H1 (cell line): ENCODE results near the gene ETS1. TPM values are rescaled to one million over a fixed set of nuclear protein-coding genes. Genes with fewer than 3 reads are reported as not detected.

Source experiments
- CTCF ChIA-PET: fragments of 300-600 bp; sonication (Branson Sonifier 250); formaldehyde crosslinking; loops from one replicate; lab custom pipeline; 2021; ENCODE audit not compliant: partially characterized antibody; lab: Charles Lee
- POLR2A ChIA-PET: fragments of 300-600 bp; sonication (Branson Sonifier 250); formaldehyde crosslinking; loops from one replicate; lab custom pipeline; 2021; ENCODE audit warnings: inconsistent platforms; ENCODE audit not compliant: partially characterized antibody; lab: Charles Lee
- DNase-seq, 2 experiments: peaks; one replicate each; pipeline versions ENCODE4 v3.0.0 to v3.0.0-alpha.2; 2010 to 2022; ENCODE audit warnings: low spot score in 2 of 2, low read depth in 1 of 2, mixed read lengths in 1 of 2
- FAIRE-seq: peaks from 2 replicates; lab custom pipeline; 2011; peaks lifted over from hg19 to GRCh38; lab: Jason Lieb, UNC
- H2AFZ ChIP-seq: 2 replicates; pipeline ENCODE4 v1.8.1; 2012; ENCODE audit warnings: low read length, inconsistent platforms
- H2AK5ac ChIP-seq: 2 replicates; pipeline ENCODE4 v1.6.1; 2013; ENCODE audit warnings: low read depth, low read length
- H2BK120ac ChIP-seq: replicated peaks from 2 replicates; pipeline ENCODE3; 2013; ENCODE audit warnings: low read depth, low read length, inconsistent platforms
- H2BK12ac ChIP-seq: 2 replicates; pipeline ENCODE4 v1.6.1; 2013; ENCODE audit warnings: low read depth, low read length
- H2BK15ac ChIP-seq: 2 replicates; pipeline ENCODE4 v1.6.1; 2013; ENCODE audit warnings: low read length
- H2BK20ac ChIP-seq: 2 replicates; pipeline ENCODE4 v1.6.1; 2013; ENCODE audit warnings: low read length
- H2BK5ac ChIP-seq: 2 replicates; pipeline ENCODE4 v1.6.1; 2013; ENCODE audit warnings: low read depth, low read length
- H3K14ac ChIP-seq: 2 replicates; pipeline ENCODE4 v1.6.1; 2013; ENCODE audit warnings: inconsistent platforms; ENCODE audit not compliant: insufficient read length
- H3K18ac ChIP-seq: 2 replicates; pipeline ENCODE4 v1.6.1; 2013; ENCODE audit warnings: low read length; ENCODE audit errors: extremely low read depth
- H3K23ac ChIP-seq: 2 replicates; pipeline ENCODE4 v1.6.1; 2013; ENCODE audit warnings: inconsistent platforms; ENCODE audit not compliant: insufficient read length
- H3K23me2 ChIP-seq: 2 replicates; pipeline ENCODE4 v1.6.1; 2013; ENCODE audit warnings: low read depth, low read length
- H3K27ac ChIP-seq: 2 replicates; pipeline ENCODE4 v1.6.1; 2011; ENCODE audit warnings: low read depth, low read length, inconsistent platforms
- H3K27me3 ChIP-seq, 4 experiments: replicated peaks in 1 of 4; 1 replicate in 1 of 4; 2 replicates in 3 of 4; pipeline versions ENCODE4 v1.6.1 to v1.8.1; 2011 to 2013; ENCODE audit warnings: low read length in 3 of 4, mild to moderate bottlenecking in 3 of 4, inconsistent platforms in 2 of 4, mixed read lengths in 2 of 4, moderate library complexity in 1 of 4; ENCODE audit not compliant: control insufficient read depth in 3 of 4, insufficient read depth in 3 of 4; ENCODE audit errors: extremely low read depth in 1 of 4
- H3K36me3 ChIP-seq, 4 experiments: 2 replicates each; pipeline versions ENCODE4 v1.6.1 to v1.8.1; 2011 to 2013; ENCODE audit warnings: mild to moderate bottlenecking in 4 of 4, low read length in 3 of 4, moderate library complexity in 2 of 4, control low read depth in 1 of 4, inconsistent platforms in 1 of 4; ENCODE audit not compliant: insufficient read depth in 4 of 4, control insufficient read depth in 2 of 4
- H3K4ac ChIP-seq: replicated peaks from 2 replicates; pipeline ENCODE3; 2013; ENCODE audit warnings: low read length, low read depth, mixed read lengths, inconsistent platforms; ENCODE audit not compliant: insufficient read length
- H3K4me1 ChIP-seq, 4 experiments: replicated peaks in 1 of 4; 1 replicate in 1 of 4; 2 replicates in 3 of 4; pipeline versions ENCODE4 v1.6.1 to v1.8.1; 2011 to 2013; ENCODE audit warnings: low read length in 3 of 4, inconsistent platforms in 2 of 4, mixed read lengths in 1 of 4; ENCODE audit not compliant: insufficient read depth in 4 of 4, control insufficient read depth in 3 of 4
- H3K4me2 ChIP-seq, 2 experiments: 2 replicates each; pipeline versions ENCODE4 v1.6.1 to v1.8.1; 2011 to 2013; ENCODE audit warnings: low read depth in 2 of 2, low read length in 2 of 2, control low read depth in 1 of 2, inconsistent platforms in 1 of 2, mild to moderate bottlenecking in 1 of 2; ENCODE audit not compliant: insufficient read depth in 1 of 2
- H3K4me3 ChIP-seq, 4 experiments: fragments of 200-600, 300-600 bp in 1 of 4; sonication (generic), shearing (Covaris generic), sonication (Bioruptor Twin) in 1 of 4; 2 replicates each; pipeline versions ENCODE4 v1.5.1 to v1.8.1; 2011 to 2016; ENCODE audit warnings: low read length in 4 of 4, low read depth in 3 of 4, control low read depth in 2 of 4, inconsistent platforms in 2 of 4, mild to moderate bottlenecking in 2 of 4, mixed read lengths in 1 of 4, moderate library complexity in 1 of 4; ENCODE audit not compliant: insufficient read depth in 2 of 4; ENCODE audit errors: extremely low read depth in 1 of 4
- H3K56ac ChIP-seq: replicated peaks from 2 replicates; pipeline ENCODE3; 2013; ENCODE audit warnings: low read depth, mild to moderate bottlenecking, mixed read lengths, low read length, inconsistent platforms; ENCODE audit not compliant: insufficient read length
- H3K79me1 ChIP-seq: 2 replicates; pipeline ENCODE4 v1.6.1; 2013; ENCODE audit warnings: low read depth, low read length, control low read depth
- H3K79me2 ChIP-seq, 2 experiments: 2 replicates each; pipeline versions ENCODE4 v1.6.1 to v1.8.1; 2012 to 2013; ENCODE audit warnings: low read length in 2 of 2, mild to moderate bottlenecking in 2 of 2, inconsistent platforms in 1 of 2; ENCODE audit not compliant: insufficient read depth in 2 of 2, control insufficient read depth in 1 of 2
- H3K9ac ChIP-seq, 4 experiments: replicated peaks in 1 of 4; 1 replicate in 1 of 4; 2 replicates in 3 of 4; pipeline versions ENCODE4 v1.6.1 to v1.8.1; 2011 to 2013; ENCODE audit warnings: low read depth in 3 of 4, low read length in 3 of 4, control low read depth in 2 of 4, mild to moderate bottlenecking in 2 of 4, moderate library complexity in 2 of 4, inconsistent platforms in 1 of 4; ENCODE audit errors: extremely low read depth in 1 of 4
- H3K9me3 ChIP-seq, 2 experiments: 2 replicates each; pipeline versions ENCODE4 v1.6.1 to v1.8.1; 2012 to 2013; ENCODE audit warnings: mild to moderate bottlenecking in 2 of 2, moderate library complexity in 2 of 2, control low read depth in 1 of 2, inconsistent platforms in 1 of 2, low read depth in 1 of 2, low read length in 1 of 2, mixed read lengths in 1 of 2; ENCODE audit not compliant: insufficient read depth in 2 of 2
- H4K20me1 ChIP-seq, 2 experiments: replicated peaks in 1 of 2; 2 replicates each; pipeline versions ENCODE3 to v1.8.1; 2011 to 2013; ENCODE audit warnings: inconsistent platforms in 2 of 2, low read length in 2 of 2, mild to moderate bottlenecking in 1 of 2; ENCODE audit not compliant: insufficient read depth in 2 of 2, control insufficient read depth in 1 of 2
- H4K5ac ChIP-seq: 2 replicates; pipeline ENCODE4 v1.6.1; 2013; ENCODE audit warnings: low read length, low read depth, mixed read lengths, inconsistent platforms; ENCODE audit not compliant: insufficient read length
- H4K8ac ChIP-seq: 2 replicates; pipeline ENCODE4 v1.8.0; 2013; ENCODE audit warnings: mild to moderate bottlenecking, moderate library complexity, low read length, inconsistent platforms; ENCODE audit not compliant: insufficient read depth; ENCODE audit errors: extremely low read depth
- H4K91ac ChIP-seq: replicated peaks from 2 replicates; pipeline ENCODE3; 2013; ENCODE audit warnings: low read length, mixed read lengths, inconsistent platforms; ENCODE audit not compliant: insufficient read length
- BACH1 ChIP-seq: IDR thresholded peaks from 2 replicates; pipeline ENCODE4 v1.6.1; 2012; ENCODE audit warnings: low read length, improper control_type of control experiment
- EGR1 ChIP-seq: IDR thresholded peaks from 2 replicates; pipeline ENCODE4 v1.6.1; 2011; ENCODE audit warnings: low read depth, low read length, borderline replicate concordance
- NANOG ChIP-seq: IDR thresholded peaks from 2 replicates; pipeline ENCODE4 v1.6.1; 2011; ENCODE audit warnings: low read length, low read depth, mild to moderate bottlenecking, inconsistent platforms; ENCODE audit not compliant: insufficient read depth, poor library complexity, severe bottlenecking
- YY1 ChIP-seq: IDR thresholded peaks from 2 replicates; pipeline ENCODE4 v1.6.1; 2011; ENCODE audit warnings: low read depth, mild to moderate bottlenecking, low read length
- ZNF274 ChIP-seq: IDR thresholded peaks from 2 replicates; pipeline ENCODE4 v1.7.0; 2012; ENCODE audit warnings: low read length, borderline replicate concordance; ENCODE audit errors: extremely low read depth
- WGBS, 2 experiments: shearing (Covaris generic) in 1 of 2; methylation state at CpG; one replicate each; pipeline versions ENCODE4 v1.1.6 to v1.1.7; 2013 to 2015; ENCODE audit warnings: low lambda C conversion rate in 2 of 2, mixed read lengths in 2 of 2, inconsistent platforms in 1 of 2, low coverage in 1 of 2, missing lambda C conversion rate in 1 of 2; ENCODE audit not compliant: insufficient replicate concordance in 2 of 2, insufficient coverage in 1 of 2, insufficient read length in 1 of 2; ENCODE audit errors: extremely low coverage in 1 of 2, missing lambda C conversion rate in 1 of 2; 5-methylcytosine and 5-hydroxymethylcytosine counted together
- polyA plus RNA-seq, 7 experiments: library from polyadenylated mRNA; depleted of rRNA in 3 of 7; stranded (reverse) in 5 of 7; unstranded in 2 of 7; fragments of >200 nt in 5 of 7; fragments of 200-250 nt in 2 of 7; gene quantifications; 1 replicate in 5 of 7; 2 replicates in 1 of 7; 4 replicates in 1 of 7; pipeline versions ENCODE4 v1.2.1 to v1.2.3, GENCODE V29; 2011 to 2013; ENCODE audit warnings: missing spikeins in 2 of 7, mixed read lengths in 2 of 7
- total RNA-seq: library from RNA; stranded (reverse); fragmentation: NEBNext Ultra II Directional; extraction: Animal tissue kit (Norgen Biotek cat#: 25700); gene quantifications from 2 replicates; pipeline ENCODE4 v1.2.1, GENCODE V29; 2021

The ETS1 gene
- total and polyA plus RNA-seq, 2 of the 8 experiments (the other 6 are each of a cell fraction or from before 2014, with no cell fraction given), result 10.0 to 35.3 TPM

DNA sequence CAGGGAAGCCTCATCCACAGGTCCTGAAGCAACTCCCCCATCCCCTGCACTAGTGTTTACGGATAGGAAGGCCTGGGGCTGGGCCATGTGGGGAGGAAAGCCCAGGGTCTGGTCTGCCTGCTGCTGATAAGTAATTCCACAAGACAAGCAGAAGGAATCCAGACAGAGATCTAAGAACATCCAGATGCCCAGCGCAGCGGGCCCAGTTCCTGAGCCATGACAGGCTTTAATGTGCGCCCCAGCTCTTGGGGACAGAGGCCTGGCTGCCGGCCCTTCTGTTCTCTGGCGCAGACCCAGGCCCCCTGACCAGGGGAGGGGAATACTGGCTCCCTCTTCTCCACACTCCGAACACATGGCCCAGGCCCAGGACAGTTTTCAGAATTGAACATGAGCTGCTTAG lies 28.8 kb upstream of the ETS1 start:
- Histone ChIP-seq H3K4me3 (no peak overlapping the region), H2AK5ac (no peak overlapping the region), H3K14ac (no peak overlapping the region), H3K79me2 (no peaks in the 10 kb centered on the region), H3K27me3 (no peaks in the 10 kb centered on the region; a peak in 3 of 7 replicates), H2BK12ac (no peak overlapping the region), H3K23ac (no peak overlapping the region), H3K9me3 (no peaks in the 10 kb centered on the region), H2AFZ (no peak overlapping the region), H3K4me2 (no peak overlapping the region), H2BK120ac (no peak overlapping the region), H2BK15ac (no peak overlapping the region), H3K23me2 (no peaks in the 10 kb centered on the region), H4K20me1 (no peaks in the 10 kb centered on the region), H3K56ac (no peak overlapping the region), H3K79me1 (no peaks in the 10 kb centered on the region), H3K36me3 (no peaks in the 10 kb centered on the region), H3K4me1 (no peaks in the 10 kb centered on the region; a peak in 2 of 7 replicates), H2BK20ac (no peak overlapping the region), H3K18ac (no peak overlapping the region), H2BK5ac (no peak overlapping the region), H4K5ac (no peak overlapping the region), H3K9ac (no peak overlapping the region), H4K91ac (no peak overlapping the region), H3K27ac (no peak overlapping the region), H4K8ac (no peak overlapping the region), H3K4ac (no peak overlapping the region)
- no peak for DNase-seq
- POLR2A ChIA-PET, result interaction anchor here (1.9 kb wide), 1 partner anchor 12 kb away, joined by 4 read pairs; no protein-coding TSS in a partner anchor
- no peak for FAIRE-seq
- CTCF ChIA-PET, result interaction anchor here (2.9 to 22.9 kb wide), 2 partner anchors 10 to 215 kb away, joined by 7 to 319 read pairs; no protein-coding TSS in a partner anchor
- 87% methylated on average over 7 of the region's 7 CpGs; no CpG with 5 or more reads in 1 of the 2 experiments for WGBS, 2 experiments
- TF ChIP-seq EGR1, result no peak
- no peak for TF ChIP-seq BACH1
- no peak for TF ChIP-seq NANOG
- TF ChIP-seq YY1, result no peak
- no peak for TF ChIP-seq ZNF274
